ENCODE data around the gene RANBP10.
"Not testable (repeated sequence)": the region's sequence is repeated elsewhere in the genome, so short reads cannot be mapped to it uniquely, and the experiment has no call there.

RANBP10 gene

GRCh38 chr16:67806428-67807147, at the start of gene RANBP10, which contains the start of gene TSNAXIP1:
RANBP10 (minus strand) TSS chr16:67806560; CDS start chr16:67806536, 24 bp downstream.
TSNAXIP1 (plus strand) TSS chr16:67806889; CDS start chr16:67807150, 261 bp downstream.
- in situ Hi-C loops (cut with MboI; ENCODE audit: low sequenced_read_pairs): no loop called here

- in situ Hi-C loops (cut with MboI; ENCODE audit: low sequenced_read_pairs): no loop called here
Measured at GRCh38 chr16:67855789-67856188, 49.4 kb upstream of the RANBP10 start.

- in situ Hi-C loops (cut with MboI; ENCODE audit: low sequenced_read_pairs): no loop called here
Measured at GRCh38 chr16:67853670-67854069, 47.3 kb upstream of the RANBP10 start.

- in situ Hi-C loops (cut with MboI; ENCODE audit: low sequenced_read_pairs): no loop called here
Measured at GRCh38 chr16:67848118-67848517, 41.8 kb upstream of the RANBP10 start.

GRCh38 chr16:67847064-67847861, 40.9 kb upstream of the RANBP10 start, which contains the start of gene CENPT:
CENPT (minus strand) TSS chr16:67847693; CDS start chr16:67833859, 13,834 bp downstream.
- in situ Hi-C loops (cut with MboI; ENCODE audit: low sequenced_read_pairs): no loop called here

GRCh38 chr16:67846320-67847063, 40.1 kb upstream of the RANBP10 start, which contains the start of gene NUTF2:
NUTF2 (plus strand) TSS chr16:67846933; CDS start chr16:67865131, 18,198 bp downstream.
- in situ Hi-C loops (cut with MboI; ENCODE audit: low sequenced_read_pairs): no loop called here

- in situ Hi-C loops (cut with MboI; ENCODE audit: low sequenced_read_pairs): no loop called here
Measured at GRCh38 chr16:67846063-67846319, 39.6 kb upstream of the RANBP10 start.

- in situ Hi-C loops (cut with MboI; ENCODE audit: low sequenced_read_pairs): no loop called here
Measured at GRCh38 chr16:67845291-67846062, 39.1 kb upstream of the RANBP10 start.

- in situ Hi-C loops (cut with MboI; ENCODE audit: low sequenced_read_pairs): no loop called here
Measured at GRCh38 chr16:67844497-67844896, 38.1 kb upstream of the RANBP10 start.

GRCh38 chr16:67843343-67843765, 37.0 kb upstream of the RANBP10 start:
- in situ Hi-C loops (cut with MboI; ENCODE audit: low sequenced_read_pairs): no loop called here

GRCh38 chr16:67842509-67843342, 36.4 kb upstream of the RANBP10 start:
- in situ Hi-C loops (cut with MboI; ENCODE audit: low sequenced_read_pairs): no loop called here

- in situ Hi-C loops (cut with MboI; ENCODE audit: low sequenced_read_pairs): no loop called here
Measured at GRCh38 chr16:67841816-67842508, 35.6 kb upstream of the RANBP10 start, which contains the start of gene THAP11. THAP11 (plus strand) TSS chr16:67842320; CDS start chr16:67842555, 235 bp downstream.

- in situ Hi-C loops (cut with MboI; ENCODE audit: low sequenced_read_pairs): no loop called here
Measured at GRCh38 chr16:67841198-67841815, 34.9 kb upstream of the RANBP10 start.

- in situ Hi-C loops (cut with MboI; ENCODE audit: low sequenced_read_pairs): no loop called here
Measured at GRCh38 chr16:67837811-67838210, 31.5 kb upstream of the RANBP10 start.

GRCh38 chr16:67837190-67837589, 30.8 kb upstream of the RANBP10 start:
- in situ Hi-C loops (cut with MboI; ENCODE audit: low sequenced_read_pairs): not testable (repeated sequence)

GRCh38 chr16:67834242-67834614, 27.9 kb upstream of the RANBP10 start:
- in situ Hi-C loops (cut with MboI; ENCODE audit: low sequenced_read_pairs): no loop called here

GRCh38 chr16:67833415-67834241, 27.3 kb upstream of the RANBP10 start:
- in situ Hi-C loops (cut with MboI; ENCODE audit: low sequenced_read_pairs): no loop called here

- in situ Hi-C loops (cut with MboI; ENCODE audit: low sequenced_read_pairs): no loop called here
Measured at GRCh38 chr16:67833030-67833414, 26.7 kb upstream of the RANBP10 start.

Data from HL-60/S4 treated with retinoic acid at 250 ng/mL for 4 days and 3 days (cell line).